A673 (cell line): ENCODE results near the gene FAM120AOS.

ENCODE experiments used
- EZH2 ChIP-seq: fragments of 200-600 bp; sonication (generic); IDR thresholded peaks from 2 replicates; pipeline ENCODE4 v1.6.1; 2017; ENCODE audit warnings: borderline replicate concordance, low read depth, mild to moderate bottlenecking, mixed read lengths, antibody characterized with exemption, low read length; ENCODE audit not compliant: poor library complexity, severe bottlenecking
- TF ChIP-seq, protein P1 (sequence below): fragments of 300-800, 200-600 bp; sonication (generic); conservative IDR thresholded peaks from 2 replicates; pipeline ENCODE4 v1.5.1; 2017; ENCODE audit warnings: low read depth, mild to moderate bottlenecking, antibody characterized with exemption, low read length, moderate library complexity, mixed read lengths

GRCh38 chr9:93456504-93456903 lies 3.1 kb upstream of the FAM120AOS start:
- TF ChIP-seq, protein P1, sequence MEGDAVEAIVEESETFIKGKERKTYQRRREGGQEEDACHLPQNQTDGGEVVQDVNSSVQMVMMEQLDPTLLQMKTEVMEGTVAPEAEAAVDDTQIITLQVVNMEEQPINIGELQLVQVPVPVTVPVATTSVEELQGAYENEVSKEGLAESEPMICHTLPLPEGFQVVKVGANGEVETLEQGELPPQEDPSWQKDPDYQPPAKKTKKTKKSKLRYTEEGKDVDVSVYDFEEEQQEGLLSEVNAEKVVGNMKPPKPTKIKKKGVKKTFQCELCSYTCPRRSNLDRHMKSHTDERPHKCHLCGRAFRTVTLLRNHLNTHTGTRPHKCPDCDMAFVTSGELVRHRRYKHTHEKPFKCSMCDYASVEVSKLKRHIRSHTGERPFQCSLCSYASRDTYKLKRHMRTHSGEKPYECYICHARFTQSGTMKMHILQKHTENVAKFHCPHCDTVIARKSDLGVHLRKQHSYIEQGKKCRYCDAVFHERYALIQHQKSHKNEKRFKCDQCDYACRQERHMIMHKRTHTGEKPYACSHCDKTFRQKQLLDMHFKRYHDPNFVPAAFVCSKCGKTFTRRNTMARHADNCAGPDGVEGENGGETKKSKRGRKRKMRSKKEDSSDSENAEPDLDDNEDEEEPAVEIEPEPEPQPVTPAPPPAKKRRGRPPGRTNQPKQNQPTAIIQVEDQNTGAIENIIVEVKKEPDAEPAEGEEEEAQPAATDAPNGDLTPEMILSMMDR: no peak
- TF ChIP-seq EZH2: no peak
